ENCODE measurements around the gene ANP32D.

DNA sequence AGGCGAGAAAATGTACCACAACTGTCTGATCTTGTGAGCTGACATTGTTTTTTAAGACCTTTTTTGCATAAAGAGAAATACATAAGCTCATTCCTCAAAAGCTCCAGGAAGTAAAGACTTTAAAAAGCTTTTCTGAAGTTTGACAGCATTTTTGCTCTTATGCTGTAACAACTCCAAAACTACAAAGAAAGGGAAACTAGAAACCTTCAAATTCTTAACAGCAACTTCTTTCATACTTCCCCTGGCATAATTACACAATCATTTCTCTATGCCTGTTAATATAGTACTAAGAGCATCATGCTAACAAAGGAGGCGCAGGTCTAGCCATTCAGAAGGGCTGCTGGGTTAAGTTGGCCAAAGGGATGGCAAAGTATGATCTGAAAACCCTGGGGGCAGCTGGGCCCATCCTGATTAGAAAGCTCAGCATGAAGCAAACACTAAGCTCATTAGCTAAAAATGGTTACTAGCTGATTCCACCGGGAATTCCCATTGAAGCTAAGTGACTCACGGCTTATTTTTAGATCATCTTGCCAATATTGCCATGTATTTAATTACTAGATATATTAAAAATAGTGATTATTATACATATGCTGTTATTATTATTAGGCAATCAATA is 26.1 kb upstream of the ANP32D start:
- TF ChIP-seq CEBPB (IDR thresholded peaks at IDR 0.05) (no peak), TAF1 (IDR thresholded peaks at IDR 0.05; ENCODE audit: low read depth) (no peak), YY1 (IDR thresholded peaks at IDR 0.05; ENCODE audit: low read depth) (no peak), TCF12 (IDR thresholded peaks at IDR 0.05; ENCODE audit: low read depth) (no peak), EP300 (IDR thresholded peaks at IDR 0.05; ENCODE audit: borderline replicate concordance) (no peak), FOXM1 (IDR thresholded peaks at IDR 0.05; ENCODE audit: borderline replicate concordance, low read depth) (no peak), RAD21 (IDR thresholded peaks at IDR 0.05; ENCODE audit: low read depth) (no peak)
- TF ChIP-seq, protein P1, sequence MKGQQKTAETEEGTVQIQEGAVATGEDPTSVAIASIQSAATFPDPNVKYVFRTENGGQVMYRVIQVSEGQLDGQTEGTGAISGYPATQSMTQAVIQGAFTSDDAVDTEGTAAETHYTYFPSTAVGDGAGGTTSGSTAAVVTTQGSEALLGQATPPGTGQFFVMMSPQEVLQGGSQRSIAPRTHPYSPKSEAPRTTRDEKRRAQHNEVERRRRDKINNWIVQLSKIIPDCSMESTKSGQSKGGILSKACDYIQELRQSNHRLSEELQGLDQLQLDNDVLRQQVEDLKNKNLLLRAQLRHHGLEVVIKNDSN (IDR thresholded peaks at IDR 0.05) = no peak
- TF ChIP-seq, protein P2, sequence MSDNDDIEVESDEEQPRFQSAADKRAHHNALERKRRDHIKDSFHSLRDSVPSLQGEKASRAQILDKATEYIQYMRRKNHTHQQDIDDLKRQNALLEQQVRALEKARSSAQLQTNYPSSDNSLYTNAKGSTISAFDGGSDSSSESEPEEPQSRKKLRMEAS (IDR thresholded peaks at IDR 0.05) = no peak
- TF ChIP-seq, protein P3, sequence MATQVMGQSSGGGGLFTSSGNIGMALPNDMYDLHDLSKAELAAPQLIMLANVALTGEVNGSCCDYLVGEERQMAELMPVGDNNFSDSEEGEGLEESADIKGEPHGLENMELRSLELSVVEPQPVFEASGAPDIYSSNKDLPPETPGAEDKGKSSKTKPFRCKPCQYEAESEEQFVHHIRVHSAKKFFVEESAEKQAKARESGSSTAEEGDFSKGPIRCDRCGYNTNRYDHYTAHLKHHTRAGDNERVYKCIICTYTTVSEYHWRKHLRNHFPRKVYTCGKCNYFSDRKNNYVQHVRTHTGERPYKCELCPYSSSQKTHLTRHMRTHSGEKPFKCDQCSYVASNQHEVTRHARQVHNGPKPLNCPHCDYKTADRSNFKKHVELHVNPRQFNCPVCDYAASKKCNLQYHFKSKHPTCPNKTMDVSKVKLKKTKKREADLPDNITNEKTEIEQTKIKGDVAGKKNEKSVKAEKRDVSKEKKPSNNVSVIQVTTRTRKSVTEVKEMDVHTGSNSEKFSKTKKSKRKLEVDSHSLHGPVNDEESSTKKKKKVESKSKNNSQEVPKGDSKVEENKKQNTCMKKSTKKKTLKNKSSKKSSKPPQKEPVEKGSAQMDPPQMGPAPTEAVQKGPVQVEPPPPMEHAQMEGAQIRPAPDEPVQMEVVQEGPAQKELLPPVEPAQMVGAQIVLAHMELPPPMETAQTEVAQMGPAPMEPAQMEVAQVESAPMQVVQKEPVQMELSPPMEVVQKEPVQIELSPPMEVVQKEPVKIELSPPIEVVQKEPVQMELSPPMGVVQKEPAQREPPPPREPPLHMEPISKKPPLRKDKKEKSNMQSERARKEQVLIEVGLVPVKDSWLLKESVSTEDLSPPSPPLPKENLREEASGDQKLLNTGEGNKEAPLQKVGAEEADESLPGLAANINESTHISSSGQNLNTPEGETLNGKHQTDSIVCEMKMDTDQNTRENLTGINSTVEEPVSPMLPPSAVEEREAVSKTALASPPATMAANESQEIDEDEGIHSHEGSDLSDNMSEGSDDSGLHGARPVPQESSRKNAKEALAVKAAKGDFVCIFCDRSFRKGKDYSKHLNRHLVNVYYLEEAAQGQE (IDR thresholded peaks at IDR 0.05; ENCODE audit: low read depth) = no peak

All from Ishikawa (cell line).